Activated CD8-positive, alpha-beta T cell treated with anti-CD3 and anti-CD28 coated beads, Interleukin-2, amount 10 ng/mL, durations not matched to agents 7 days and 5 days (primary cell): Measurements from ENCODE around the gene ZFP1. TPM values are rescaled to one million over a fixed set of nuclear protein-coding genes. Genes with fewer than 3 reads are reported as not detected.

Experiments used
- ATAC-seq: fragments of 150-1000 bp; cut with Tn5 transposase; one replicate; pipeline ENCODE4 v1.10.0; 2021; ENCODE audit warnings: moderate library complexity
- CTCF ChIA-PET: fragments of 350-600 bp; sonication (Branson Sonifier 250); formaldehyde crosslinking; loops from one replicate; lab custom pipeline; 2021; ENCODE audit warnings: antibody characterized with exemption; lab: Charles Lee
- POLR2A ChIA-PET: fragments of 350-600 bp; sonication (Branson Sonifier 250); formaldehyde crosslinking; loops from one replicate; lab custom pipeline; 2021; ENCODE audit warnings: antibody characterized with exemption; lab: Charles Lee
- DNase-seq: peaks from one replicate; pipeline ENCODE4 v3.0.0-alpha.2; 2020
- H3K27ac Mint-ChIP-seq: one replicate; pipeline ENCODE4 v1.8.0; 2021; ENCODE audit warnings: mild to moderate bottlenecking, mixed read lengths
- H3K27me3 Mint-ChIP-seq: one replicate; pipeline ENCODE4 v1.8.0; 2021; ENCODE audit warnings: low read depth, mixed read lengths
- H3K36me3 Mint-ChIP-seq: one replicate; pipeline ENCODE4 v1.8.0; 2021; ENCODE audit warnings: low read depth, mixed read lengths
- H3K4me1 Mint-ChIP-seq: one replicate; pipeline ENCODE4 v1.8.0; 2021; ENCODE audit warnings: low read depth, mixed read lengths
- H3K4me3 Mint-ChIP-seq: one replicate; pipeline ENCODE4 v1.8.0; 2021; ENCODE audit warnings: mild to moderate bottlenecking, mixed read lengths
- H3K9me3 Mint-ChIP-seq: one replicate; pipeline ENCODE4 v1.8.0; 2022; ENCODE audit warnings: mixed read lengths; ENCODE audit not compliant: insufficient read depth
- total RNA-seq, 2 experiments: library from RNA; stranded (reverse); gene quantifications; one replicate each; pipeline ENCODE4 v1.2.3, GENCODE V29; 2021

Gene ZFP1
- total RNA-seq, 2 experiments from 2014 or later, result 18.3 to 19.5 TPM

DNA sequence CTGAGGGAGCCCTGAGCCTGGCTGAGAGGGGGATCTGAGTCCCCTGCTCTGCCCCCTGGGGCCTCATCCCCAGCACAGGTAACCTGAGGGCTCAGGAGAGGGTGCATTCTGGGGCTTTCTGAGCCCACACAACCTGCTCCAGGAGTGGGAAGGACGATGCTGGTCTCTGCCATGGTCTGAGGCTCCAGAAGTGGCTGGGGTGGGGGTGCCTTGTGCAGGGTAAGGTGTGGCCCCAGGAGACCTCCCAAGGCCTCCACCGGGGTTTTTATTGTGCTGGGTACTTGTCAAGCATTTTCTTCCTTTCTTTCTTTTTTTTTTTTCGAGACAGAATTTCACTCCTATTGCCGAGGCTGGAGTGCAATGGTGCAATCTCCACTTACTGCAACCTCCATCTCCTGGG is 70.8 kb downstream of the ZFP1 start:
- peaks cover 19% of the 10 kb centered on the region for H3K4me1 Mint-ChIP-seq
- no peak for ATAC-seq
- H3K4me3 Mint-ChIP-seq, result no peak overlapping the region
- ChIA-PET CTCF (interaction anchor here (1.2 to 5.4 kb wide), 4 partner anchors 15 to 245 kb away, joined by 4 to 63 read pairs (median 6); no protein-coding TSS in a partner anchor), POLR2A (interaction anchor here (0.6 kb wide), 1 partner anchor 18 kb away, joined by 3 read pairs; no protein-coding TSS in a partner anchor)
- no peaks in the 10 kb centered on the region for H3K9me3 Mint-ChIP-seq
- DNase-seq, result no peak
- H3K27ac Mint-ChIP-seq, result peak overlapping the region; percentile 55
- H3K27me3 Mint-ChIP-seq, result no peaks in the 10 kb centered on the region
- no peaks in the 10 kb centered on the region for H3K36me3 Mint-ChIP-seq

DNA sequence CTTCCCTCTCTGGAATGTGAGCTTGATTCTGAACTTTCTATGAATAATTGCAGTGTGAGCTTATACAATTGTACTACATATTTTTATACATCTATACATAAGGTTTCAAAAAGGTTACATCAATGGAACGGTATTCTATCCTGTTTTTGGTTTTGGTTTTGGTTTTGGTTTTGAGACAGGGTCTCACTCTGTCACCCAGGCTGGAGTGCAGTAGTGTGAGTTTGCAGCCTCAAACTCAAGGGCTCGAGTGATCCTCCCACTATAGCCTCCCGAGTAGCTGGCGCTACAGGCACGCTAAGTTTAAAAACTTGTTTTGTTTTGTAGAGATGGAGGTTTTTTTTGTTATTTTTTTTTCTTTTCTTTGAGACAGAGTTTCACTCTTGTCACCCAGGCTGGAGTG is 71.5 kb downstream of the ZFP1 start:
- Mint-ChIP-seq H3K27me3 (no peaks in the 10 kb centered on the region), H3K9me3 (no peaks in the 10 kb centered on the region), H3K27ac (peak overlapping the region; percentile 92), H3K36me3 (no peaks in the 10 kb centered on the region), H3K4me1 (peaks cover 19% of the 10 kb centered on the region), H3K4me3 (peak overlapping the region; percentile 68)
- POLR2A ChIA-PET, result interaction anchor here (0.6 kb wide), 1 partner anchor 19 kb away, joined by 3 read pairs; no protein-coding TSS in a partner anchor
- CTCF ChIA-PET, result interaction anchor here (0.6 to 5.4 kb wide), 5 partner anchors 14 to 244 kb away, joined by 3 to 63 read pairs (median 5); no protein-coding TSS in a partner anchor
- peak; percentile 62 for DNase-seq
- peak; percentile 92 for ATAC-seq

Other genes with a start within 250 kb of the ZFP1 start
- 10 to 100 TPM; 58.3 to 63.5 TPM for gene WDR59, start 163.4 kb upstream of the ZFP1 start, total RNA-seq
- 10 to 100 TPM in 1 of 2 experiments, 1 to 10 TPM in 1; 8.5 to 11.1 TPM for gene ZNRF1, start 149.5 kb upstream of the ZFP1 start, total RNA-seq
- under 1 TPM in 1 of 2 experiments, not detected in 1; 0.13 TPM for gene LDHD, start 31.7 kb upstream of the ZFP1 start, total RNA-seq
- not detected for gene CTRB2, start 58.6 kb downstream of the ZFP1 start, total RNA-seq
- gene CTRB1, start 70.5 kb downstream of the ZFP1 start, total RNA-seq, result not detected
- under 1 TPM in 1 of 2 experiments, not detected in 1; 0.08 TPM for gene BCAR1, start 103.1 kb downstream of the ZFP1 start, total RNA-seq